IMR-90 (cell line): Measurements from ENCODE around the gene PNCK. TPM values are rescaled to one million over a fixed set of nuclear protein-coding genes. Genes with fewer than 3 reads are reported as not detected.
A peak's percentile ranks its signal among the peaks of the same experiment; 100 is the strongest.
"Not testable (repeated sequence)": the region's sequence is repeated elsewhere in the genome, so short reads cannot be mapped to it uniquely, and the experiment has no call there.

Experiments
- ATAC-seq: fragments of 200-7000 bp; cut with Tn5 transposase; 2 replicates; pipeline ENCODE4 v1.9.1; 2020; ENCODE audit warnings: low read depth, mild to moderate bottlenecking, moderate library complexity
- BruUV-seq: library from RNA; stranded (reverse); fragments of 400-500 nt; replicated peaks from 2 replicates; lab custom pipeline; 2021; lab: Mats Ljungman, UMichigan
- CTCF ChIA-PET: fragments of 300-600 bp; formaldehyde crosslinking; extraction: SDS; loops from one replicate; lab custom pipeline; 2021; ENCODE audit warnings: antibody characterized with exemption; lab: Yijun Ruan, JAX
- POLR2A ChIA-PET: fragments of 300-600 bp; sonication (Branson Sonifier 250); formaldehyde crosslinking; loops from one replicate; lab custom pipeline; 2022; ENCODE audit warnings: antibody characterized with exemption; ENCODE audit not compliant: unreplicated experiment; lab: Charles Lee
- DNase-seq: peaks from one replicate; pipeline ENCODE4 v3.0.0; 2013
- H2AFZ ChIP-seq: replicated peaks from 2 replicates; pipeline ENCODE3; 2013; ENCODE audit warnings: low read length, mild to moderate bottlenecking; ENCODE audit not compliant: poor library complexity
- H2AK5ac ChIP-seq: 2 replicates; pipeline ENCODE4 v1.6.1; 2013; ENCODE audit warnings: low read depth, low read length, inconsistent platforms
- H2AK9ac ChIP-seq: replicated peaks from 2 replicates; pipeline ENCODE3; 2013; ENCODE audit warnings: mild to moderate bottlenecking, low read depth, low read length, moderate library complexity; ENCODE audit not compliant: poor library complexity
- H2BK120ac ChIP-seq: 2 replicates; pipeline ENCODE4 v1.6.1; 2013; ENCODE audit warnings: low read depth, low read length, inconsistent platforms
- H2BK15ac ChIP-seq: 3 replicates; pipeline ENCODE4 v1.6.1; 2013; ENCODE audit warnings: low read depth, low read length, inconsistent platforms
- H2BK20ac ChIP-seq: 2 replicates; pipeline ENCODE4 v1.6.1; 2013; ENCODE audit warnings: low read depth, mild to moderate bottlenecking, inconsistent platforms, low read length, moderate library complexity
- H2BK5ac ChIP-seq: 2 replicates; pipeline ENCODE4 v1.6.1; 2013; ENCODE audit warnings: mild to moderate bottlenecking, low read depth, low read length, inconsistent platforms; ENCODE audit not compliant: poor library complexity, severe bottlenecking
- H3K14ac ChIP-seq: replicated peaks from 2 replicates; pipeline ENCODE4 v1.6.1; 2013; ENCODE audit warnings: low read depth, low read length, inconsistent platforms
- H3K18ac ChIP-seq: 2 replicates; pipeline ENCODE4 v1.6.1; 2013; ENCODE audit warnings: low read depth, low read length, control low read depth
- H3K23ac ChIP-seq: 2 replicates; pipeline ENCODE4 v1.6.1; 2013; ENCODE audit warnings: low read depth, low read length, inconsistent platforms
- H3K27ac ChIP-seq: 2 replicates; pipeline ENCODE4 v1.5.1; 2013; ENCODE audit warnings: mild to moderate bottlenecking, control low read depth, low read length; ENCODE audit not compliant: insufficient read depth
- H3K27me3 ChIP-seq: 2 replicates; pipeline ENCODE4 v1.6.1; 2013; ENCODE audit warnings: low read length; ENCODE audit not compliant: control insufficient read depth, insufficient read depth
- H3K36me3 ChIP-seq: 2 replicates; pipeline ENCODE4 v1.6.1; 2013; ENCODE audit warnings: low read length, mixed read lengths; ENCODE audit not compliant: control insufficient read depth, insufficient read depth
- H3K4ac ChIP-seq: 2 replicates; pipeline ENCODE4 v1.6.1; 2013; ENCODE audit warnings: low read depth, low read length, inconsistent platforms
- H3K4me1 ChIP-seq: 2 replicates; pipeline ENCODE4 v1.6.1; 2013; ENCODE audit warnings: low read length, mixed read lengths; ENCODE audit not compliant: control insufficient read depth, insufficient read depth
- H3K4me2 ChIP-seq: 2 replicates; pipeline ENCODE4 v1.6.1; 2013; ENCODE audit warnings: low read depth, mild to moderate bottlenecking, control low read depth, low read length, moderate library complexity
- H3K4me3 ChIP-seq: 2 replicates; pipeline ENCODE4 v1.5.1; 2013; ENCODE audit warnings: low read depth, mild to moderate bottlenecking, control low read depth, low read length, moderate library complexity; ENCODE audit not compliant: insufficient read depth
- H3K56ac ChIP-seq: 2 replicates; pipeline ENCODE4 v1.6.1; 2013; ENCODE audit warnings: low read length, inconsistent platforms; ENCODE audit not compliant: insufficient read depth; ENCODE audit errors: extremely low read depth
- H3K79me1 ChIP-seq, 2 experiments: 2 replicates each; pipeline ENCODE4 v1.6.1; 2013; ENCODE audit warnings: low read length in 2 of 2, inconsistent platforms in 1 of 2, low read depth in 1 of 2
- H3K9ac ChIP-seq: 2 replicates; pipeline ENCODE4 v1.6.1; 2013; ENCODE audit warnings: low read depth, low read length, control low read depth
- H3K9me1 ChIP-seq: 2 replicates; pipeline ENCODE4 v1.6.1; 2013; ENCODE audit warnings: low read length, inconsistent platforms; ENCODE audit not compliant: insufficient read depth
- H3K9me3 ChIP-seq: 2 replicates; pipeline ENCODE4 v1.6.1; 2013; ENCODE audit warnings: low read length; ENCODE audit not compliant: control insufficient read depth, insufficient read depth
- H4K20me1 ChIP-seq: 2 replicates; pipeline ENCODE4 v1.6.1; 2013; ENCODE audit warnings: low read length, inconsistent platforms; ENCODE audit not compliant: insufficient read depth
- H4K5ac ChIP-seq: 2 replicates; pipeline ENCODE4 v1.6.1; 2013; ENCODE audit warnings: mild to moderate bottlenecking, low read depth, low read length, control low read depth
- H4K8ac ChIP-seq, 2 experiments: 2 replicates each; pipeline ENCODE4 v1.6.1; 2013; ENCODE audit warnings: low read depth in 2 of 2, low read length in 2 of 2, control low read depth in 1 of 2, inconsistent platforms in 1 of 2
- H4K91ac ChIP-seq: 2 replicates; pipeline ENCODE4 v1.6.1; 2013; ENCODE audit warnings: low read depth, low read length, inconsistent platforms; ENCODE audit not compliant: insufficient read depth
- WGBS, 2 experiments: methylation state at CpG; one replicate each; pipeline versions ENCODE4 v1.1.5 to v1.1.7; 2013; ENCODE audit warnings: missing lambda C conversion rate in 2 of 2; ENCODE audit not compliant: insufficient read length in 1 of 2; ENCODE audit errors: extremely low coverage in 2 of 2; 5-methylcytosine and 5-hydroxymethylcytosine counted together
- dilution Hi-C: fragments of 300-500 bp; cut with HindIII; formaldehyde crosslinking; loops from one replicate; pipeline ENCODE4 v1.14.3; 2018; ENCODE audit warnings: low sequenced_read_pairs; ENCODE audit not compliant: unreplicated experiment
- in situ Hi-C: fragments of 300-500 bp; cut with MboI; formaldehyde crosslinking; loops from 3 replicates; pipeline ENCODE4 v1.14.3; 2019; ENCODE audit warnings: low sequenced_read_pairs, inconsistent platforms, mixed read lengths
- intact Hi-C: fragments of 100-400 bp; cut with micrococcal nuclease; formaldehyde crosslinking; loops from 2 replicates; pipeline ENCODE4 v1.10.0; 2022
- polyA plus RNA-seq, 3 experiments: library from polyadenylated mRNA; depleted of rRNA; stranded (reverse); fragments of >200 nt; gene quantifications; 2 replicates each; pipeline ENCODE4 v1.2.3, GENCODE V29; 2012; ENCODE audit warnings: low replicate concordance in 1 of 3
- total RNA-seq: library from RNA; depleted of rRNA; stranded (reverse); fragments of >200 nt; gene quantifications from 2 replicates; pipeline ENCODE4 v1.2.3, GENCODE V29; 2012

The PNCK gene
- total and polyA plus RNA-seq, 2 of the 4 experiments (the other 2 are of a cell fraction) = 0.18 to 0.22 TPM

DNA sequence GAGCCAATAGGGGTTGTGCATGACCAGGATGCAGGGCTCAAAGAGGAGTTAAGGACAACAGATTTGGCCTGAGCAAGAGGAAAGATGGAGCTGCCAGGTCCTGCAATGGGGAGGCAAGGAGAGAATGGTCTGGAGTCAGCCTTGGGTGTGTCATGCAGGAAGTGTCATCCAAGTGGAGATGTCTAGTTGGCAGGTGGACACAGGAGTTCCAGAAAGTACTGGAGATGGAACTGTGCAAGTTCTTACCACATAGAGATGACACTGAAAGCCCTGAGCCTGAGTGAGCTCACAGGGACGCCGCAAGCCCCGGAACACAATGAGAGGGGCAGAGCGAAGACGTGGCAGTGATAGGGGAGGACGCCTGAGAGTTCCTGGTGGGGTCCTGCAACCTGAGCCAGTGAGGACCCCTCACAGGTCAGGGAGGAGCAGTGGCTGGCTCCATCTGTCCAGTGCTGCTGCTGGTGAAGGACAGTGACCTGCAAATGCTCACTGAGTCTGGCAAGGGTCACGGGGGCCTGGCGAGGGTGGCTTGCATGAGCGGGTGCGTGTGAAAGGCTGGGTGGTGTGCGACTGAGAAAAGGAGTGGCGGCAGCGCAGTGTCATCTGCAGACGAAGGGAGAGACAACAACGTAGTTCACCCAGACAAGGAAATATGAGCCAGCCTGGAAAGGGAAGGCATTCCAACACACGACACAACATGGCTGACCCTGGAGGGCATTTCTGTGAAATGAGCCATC, 23.5 kb upstream of the PNCK start:
- H3K56ac ChIP-seq, H3K27ac ChIP-seq, H3K36me3 ChIP-seq, in situ Hi-C loops, H2BK5ac ChIP-seq, H4K8ac ChIP-seq, POLR2A ChIA-PET, intact Hi-C loops, BruUV-seq, CTCF ChIA-PET, H3K18ac ChIP-seq, H3K4me3 ChIP-seq, H3K4ac ChIP-seq, H3K79me1 ChIP-seq, ATAC-seq, H3K9me1 ChIP-seq, H2AK5ac ChIP-seq, H3K23ac ChIP-seq, H3K14ac ChIP-seq, H4K91ac ChIP-seq, H3K27me3 ChIP-seq, H4K5ac ChIP-seq, H3K9me3 ChIP-seq, H2BK15ac ChIP-seq, H2AK9ac ChIP-seq, H2AFZ ChIP-seq, H2BK120ac ChIP-seq, H3K9ac ChIP-seq, H3K4me1 ChIP-seq, H4K20me1 ChIP-seq, dilution Hi-C loops, H2BK20ac ChIP-seq, H3K4me2 ChIP-seq: not testable (repeated sequence)
- 89% methylated on average over 14 of the region's 16 CpGs; no CpG with 5 or more reads in 1 of the 2 experiments for WGBS, 2 experiments
- DNase-seq = peak; percentile 13

DNA sequence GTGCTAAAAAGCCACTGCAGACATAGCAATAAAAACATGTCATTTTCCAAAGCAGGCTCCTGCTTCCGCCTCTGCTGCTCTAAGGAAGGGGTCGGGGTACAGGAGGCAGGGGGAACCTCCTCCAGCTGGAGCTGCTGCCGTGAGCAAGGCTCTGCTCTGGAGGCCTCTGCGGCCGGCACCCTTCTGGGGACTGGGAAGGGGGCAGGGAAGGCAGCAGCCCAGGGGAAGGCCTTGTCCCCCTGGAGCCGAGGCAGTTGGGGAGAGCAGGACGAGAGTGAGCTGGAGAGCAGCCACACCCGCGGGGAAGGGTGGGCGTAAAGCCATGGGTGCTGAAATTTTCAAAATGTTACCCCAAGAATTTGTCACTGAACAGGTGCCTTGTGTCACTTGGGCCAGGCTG, 22.9 kb upstream of the PNCK start:
- H3K27ac ChIP-seq, H2AFZ ChIP-seq, H3K9me3 ChIP-seq, H3K4me3 ChIP-seq, H4K5ac ChIP-seq, POLR2A ChIA-PET, H2BK120ac ChIP-seq, H3K79me1 ChIP-seq, CTCF ChIA-PET, H2AK5ac ChIP-seq, H3K14ac ChIP-seq, H3K18ac ChIP-seq, H3K36me3 ChIP-seq, intact Hi-C loops, H3K4ac ChIP-seq, in situ Hi-C loops, H3K4me2 ChIP-seq, H3K23ac ChIP-seq, BruUV-seq, H4K91ac ChIP-seq, H3K9ac ChIP-seq, H2BK5ac ChIP-seq, H2AK9ac ChIP-seq, H4K20me1 ChIP-seq, H2BK20ac ChIP-seq, DNase-seq, H4K8ac ChIP-seq, dilution Hi-C loops, H3K27me3 ChIP-seq, H2BK15ac ChIP-seq, H3K4me1 ChIP-seq, H3K56ac ChIP-seq, H3K9me1 ChIP-seq, ATAC-seq: not testable (repeated sequence)
- WGBS, 2 experiments = 93% methylated on average over 4 of the region's 10 CpGs; no CpG with 5 or more reads in 1 of the 2 experiments
